ENCODE data around the gene FAM210B.

FAM210B gene

GRCh38 chr20:56348746-56349145 lies 10.0 kb upstream of the FAM210B start:
- DNase-seq (ENCODE audit: low read depth): no peak
- no peak for TF ChIP-seq CTCF (IDR thresholded peaks at IDR 0.05; ENCODE audit: control insufficient read depth, extremely low read depth, insufficient read depth)
- H3K4me3 ChIP-seq (ENCODE audit: low read depth, low read length): no peak overlapping the region

- no peak overlapping the region for H3K4me3 ChIP-seq (ENCODE audit: low read depth, low read length)
- DNase-seq (ENCODE audit: low read depth): no peak
- no peak for TF ChIP-seq CTCF (IDR thresholded peaks at IDR 0.05; ENCODE audit: control insufficient read depth, extremely low read depth, insufficient read depth)
These were observed 7.9 kb upstream of the FAM210B start for GRCh38 chr20:56350842-56351241.

GRCh38 chr20:56352345-56353055 lies 6.3 kb upstream of the FAM210B start:
- H3K4me3 ChIP-seq (ENCODE audit: low read depth, low read length): no peak overlapping the region
- no peak for DNase-seq (ENCODE audit: low read depth)
- TF ChIP-seq CTCF (IDR thresholded peaks at IDR 0.05; ENCODE audit: control insufficient read depth, extremely low read depth, insufficient read depth): no peak

GRCh38 chr20:56353356-56353755 lies 5.4 kb upstream of the FAM210B start:
- no peak for TF ChIP-seq CTCF (IDR thresholded peaks at IDR 0.05; ENCODE audit: control insufficient read depth, extremely low read depth, insufficient read depth)
- DNase-seq (ENCODE audit: low read depth): no peak
- H3K4me3 ChIP-seq (ENCODE audit: low read depth, low read length): no peak overlapping the region

DNA sequence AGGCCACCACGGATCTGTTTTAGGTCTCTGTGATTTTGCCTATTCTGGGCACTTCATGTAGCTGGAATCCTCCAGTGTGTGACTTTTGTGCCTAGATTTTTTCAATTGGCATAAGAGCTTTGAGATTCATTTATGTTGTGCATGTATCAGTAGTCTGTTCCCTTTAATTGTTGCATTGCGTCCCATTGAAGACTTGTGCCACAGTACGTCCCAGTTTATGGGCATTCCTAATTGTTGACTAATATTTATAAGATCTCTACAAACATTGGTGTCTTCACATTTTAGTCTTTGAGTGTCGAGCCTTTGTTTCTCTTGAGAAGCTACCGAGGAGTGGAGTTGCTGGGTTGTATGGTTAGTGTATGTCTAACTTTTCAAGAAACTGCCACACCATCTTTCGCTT lies 704 bp upstream of the FAM210B start:
- peak; percentile 80 for DNase-seq (ENCODE audit: low read depth)
- peak overlapping the region; percentile 92 for H3K4me3 ChIP-seq (ENCODE audit: low read depth, low read length)
- no peak for TF ChIP-seq CTCF (IDR thresholded peaks at IDR 0.05; ENCODE audit: control insufficient read depth, extremely low read depth, insufficient read depth)

- no peak for TF ChIP-seq CTCF (IDR thresholded peaks at IDR 0.05; ENCODE audit: control insufficient read depth, extremely low read depth, insufficient read depth)
- DNase-seq (ENCODE audit: low read depth): no peak
- peak overlapping the region; percentile 92 for H3K4me3 ChIP-seq (ENCODE audit: low read depth, low read length)
These were observed 698 bp downstream of the FAM210B start for GRCh38 chr20:56359212-56360132.

Data from LNCaP clone FGC (cell line).